H1 (cell line): ENCODE data around the gene CASQ1. TPM values are rescaled to one million over a fixed set of nuclear protein-coding genes. Genes with fewer than 3 reads are reported as not detected.

Experiments used
- CHD7 ChIP-seq: fragments of 300-600 bp; sonication (generic); IDR thresholded peaks from 2 replicates; pipeline ENCODE4 v1.7.1; 2012; ENCODE audit warnings: low read length, moderate library complexity, mild to moderate bottlenecking, inconsistent platforms; ENCODE audit not compliant: insufficient replicate concordance
- EGR1 ChIP-seq: IDR thresholded peaks from 2 replicates; pipeline ENCODE4 v1.6.1; 2011; ENCODE audit warnings: low read depth, low read length, borderline replicate concordance
- POLR2A ChIP-seq, 2 experiments: IDR thresholded peaks; 1 replicate in 1 of 2; 2 replicates in 1 of 2; pipeline ENCODE4 v1.6.1; 2011; ENCODE audit warnings: low read depth in 2 of 2, low read length in 2 of 2, mild to moderate bottlenecking in 2 of 2; ENCODE audit errors: control extremely low read depth in 1 of 2
- SAP30 ChIP-seq: fragments of 300-600 bp; sonication (generic); IDR thresholded peaks from 2 replicates; pipeline ENCODE4 v1.7.1; 2012; ENCODE audit warnings: low read length, moderate library complexity, mild to moderate bottlenecking, inconsistent platforms; ENCODE audit not compliant: insufficient read depth, insufficient replicate concordance
- TBP ChIP-seq: IDR thresholded peaks from 2 replicates; pipeline ENCODE4 v1.6.1; 2011; ENCODE audit warnings: low read depth, low read length, improper control_type of control experiment
- polyA plus RNA-seq, 7 experiments: library from polyadenylated mRNA; depleted of rRNA in 3 of 7; stranded (reverse) in 5 of 7; unstranded in 2 of 7; fragments of >200 nt in 5 of 7; fragments of 200-250 nt in 2 of 7; gene quantifications; 1 replicate in 5 of 7; 2 replicates in 1 of 7; 4 replicates in 1 of 7; pipeline versions ENCODE4 v1.2.1 to v1.2.3, GENCODE V29; 2011 to 2013; ENCODE audit warnings: missing spikeins in 2 of 7, mixed read lengths in 2 of 7
- total RNA-seq: library from RNA; stranded (reverse); fragmentation: NEBNext Ultra II Directional; extraction: Animal tissue kit (Norgen Biotek cat#: 25700); gene quantifications from 2 replicates; pipeline ENCODE4 v1.2.1, GENCODE V29; 2021

The CASQ1 gene
- total and polyA plus RNA-seq, 2 of the 8 experiments (the other 6 are each of a cell fraction or from before 2014, with no cell fraction given), result 0.80 to 1.3 TPM

- TF ChIP-seq CHD7 (no peak), TBP (no peak), EGR1 (no peak), SAP30 (no peak), POLR2A (IDR thresholded peaks at IDR 0.05; ENCODE audit: control extremely low read depth in 1 of 2, low read depth in 2 of 2, low read length in 2 of 2) (no peak)
Observed at GRCh38 chr1:160245434-160245833, 55.1 kb downstream of the CASQ1 start (continued).
